Activated gamma-delta T cell (primary cell): ENCODE results near the gene CDH24.

ENCODE experiments used
- DNase-seq: peaks from one replicate; lab custom pipeline; 2025; lab: John Stamatoyannopoulos, UW

The CDH24 gene

GRCh38 chr14:23066368-23066767 lies 9.0 kb upstream of the CDH24 start:
- DNase-seq = no peak

GRCh38 chr14:23063601-23064000 lies 6.3 kb upstream of the CDH24 start:
- no peak for DNase-seq

GRCh38 chr14:23062002-23062401 lies 4.7 kb upstream of the CDH24 start:
- no peak for DNase-seq

GRCh38 chr14:23060536-23061260 lies 3.4 kb upstream of the CDH24 start:
- DNase-seq = no peak

GRCh38 chr14:23058654-23059504 lies 1.6 kb upstream of the CDH24 start:
- no peak for DNase-seq

- DNase-seq = no peak
Observed at GRCh38 chr14:23057757-23058653, 685 bp upstream of the CDH24 start.

- no peak for DNase-seq
Observed at GRCh38 chr14:23056145-23056955, 970 bp downstream of the CDH24 start.

GRCh38 chr14:23055621-23056144 lies 1.6 kb downstream of the CDH24 start:
- no peak for DNase-seq

- DNase-seq = no peak
Observed at GRCh38 chr14:23055147-23055550, 2.2 kb downstream of the CDH24 start.

GRCh38 chr14:23054000-23054811 lies 3.1 kb downstream of the CDH24 start:
- no peak for DNase-seq

GRCh38 chr14:23053426-23053825 lies 3.9 kb downstream of the CDH24 start:
- no peak for DNase-seq

- DNase-seq = no peak
Observed at GRCh38 chr14:23052671-23053070, 4.6 kb downstream of the CDH24 start.

GRCh38 chr14:23052182-23052623 lies 5.1 kb downstream of the CDH24 start:
- DNase-seq = no peak

GRCh38 chr14:23051141-23052057 lies 5.9 kb downstream of the CDH24 start:
- DNase-seq = no peak

- no peak for DNase-seq
Observed at GRCh38 chr14:23049011-23049410, 8.3 kb downstream of the CDH24 start.

- no peak for DNase-seq
Observed at GRCh38 chr14:23047751-23048693, 9.3 kb downstream of the CDH24 start.

- no peak for DNase-seq
Observed at GRCh38 chr14:23047034-23047634, 10.2 kb downstream of the CDH24 start.
